GM19328 (cell line): Measurements from ENCODE around the gene PCIF1.
A peak's percentile ranks its signal among the peaks of the same experiment; 100 is the strongest.
"Not testable (repeated sequence)": the region's sequence is repeated elsewhere in the genome, so short reads cannot be mapped to it uniquely, and the experiment has no call there.

Source experiments
- ATAC-seq: cut with Tn5 transposase; IDR thresholded peaks from one replicate; pipeline ENCODE4 v1.9.1; 2021; ENCODE audit warnings: mild to moderate bottlenecking, moderate library complexity; ENCODE audit not compliant: unreplicated experiment

PCIF1 gene

GRCh38 chr20:45921337-45922189 lies 12.9 kb upstream of the PCIF1 start:
- no peak for ATAC-seq

DNA sequence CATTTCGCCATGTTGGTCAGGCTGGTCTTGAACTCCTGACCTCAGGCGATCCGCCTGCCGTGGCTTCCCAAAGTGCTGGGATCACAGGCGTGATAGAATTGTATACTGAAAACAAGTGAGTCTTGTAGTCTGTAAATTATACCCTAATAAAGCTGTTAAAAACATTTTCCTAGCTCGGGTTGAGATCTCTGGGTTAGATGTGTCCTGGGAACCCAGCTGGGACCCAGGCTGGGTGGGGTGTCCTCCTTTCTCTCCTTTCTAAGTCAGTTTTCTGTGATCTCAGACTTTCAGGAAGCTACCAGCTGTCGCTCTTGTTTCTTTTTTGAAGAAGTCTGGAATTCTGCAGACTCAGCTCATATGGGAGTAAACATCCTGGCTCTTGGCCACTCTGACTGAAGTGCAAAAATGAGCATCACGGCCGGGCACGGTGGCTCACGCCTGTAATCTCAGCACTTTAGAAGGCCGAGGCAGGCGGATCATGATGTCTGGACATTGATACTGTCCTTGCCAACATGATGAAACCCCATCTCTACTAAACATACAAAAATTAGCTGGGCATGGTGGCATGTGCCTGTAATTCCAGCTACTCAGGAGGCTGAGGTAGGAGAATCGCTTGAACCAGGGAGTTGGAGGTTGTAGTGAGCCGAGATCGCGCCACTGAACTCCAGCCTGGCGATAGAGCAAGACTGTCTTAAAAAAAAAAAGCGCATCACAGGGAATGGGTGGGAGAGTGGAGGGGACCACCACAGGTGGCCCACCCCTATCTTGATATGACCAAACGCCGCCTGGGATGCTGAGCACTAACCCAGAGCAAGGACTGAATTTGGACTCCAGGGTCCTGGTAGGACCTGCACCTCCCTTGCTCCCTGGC lies 9.9 kb upstream of the PCIF1 start:
- ATAC-seq: no peak

- no peak for ATAC-seq
Measured at GRCh38 chr20:45925821-45926506, 8.5 kb upstream of the PCIF1 start.

DNA sequence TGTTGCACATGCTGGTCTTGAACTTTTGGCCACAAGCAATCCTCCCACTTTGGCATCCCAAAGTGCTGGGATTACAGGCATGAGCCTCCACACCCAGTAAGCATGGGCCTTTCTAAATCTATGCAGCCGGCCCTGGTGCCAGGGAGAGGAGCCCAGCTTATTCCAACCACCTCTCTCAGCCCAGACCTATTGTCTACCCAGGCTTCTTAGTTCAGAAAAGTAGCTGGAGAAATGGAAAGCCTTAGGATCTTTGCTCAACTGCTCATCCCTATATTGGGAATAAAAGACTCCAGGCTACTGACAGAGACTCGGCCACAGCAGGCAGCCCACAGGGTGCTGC lies 7.8 kb upstream of the PCIF1 start:
- ATAC-seq: no peak

GRCh38 chr20:45927071-45927878 lies 7.2 kb upstream of the PCIF1 start:
- no peak for ATAC-seq

- ATAC-seq: not testable (repeated sequence)
Measured at GRCh38 chr20:45931680-45932079, 2.8 kb upstream of the PCIF1 start.

GRCh38 chr20:45933266-45934045 lies 1.0 kb upstream of the PCIF1 start:
- ATAC-seq: no peak

DNA sequence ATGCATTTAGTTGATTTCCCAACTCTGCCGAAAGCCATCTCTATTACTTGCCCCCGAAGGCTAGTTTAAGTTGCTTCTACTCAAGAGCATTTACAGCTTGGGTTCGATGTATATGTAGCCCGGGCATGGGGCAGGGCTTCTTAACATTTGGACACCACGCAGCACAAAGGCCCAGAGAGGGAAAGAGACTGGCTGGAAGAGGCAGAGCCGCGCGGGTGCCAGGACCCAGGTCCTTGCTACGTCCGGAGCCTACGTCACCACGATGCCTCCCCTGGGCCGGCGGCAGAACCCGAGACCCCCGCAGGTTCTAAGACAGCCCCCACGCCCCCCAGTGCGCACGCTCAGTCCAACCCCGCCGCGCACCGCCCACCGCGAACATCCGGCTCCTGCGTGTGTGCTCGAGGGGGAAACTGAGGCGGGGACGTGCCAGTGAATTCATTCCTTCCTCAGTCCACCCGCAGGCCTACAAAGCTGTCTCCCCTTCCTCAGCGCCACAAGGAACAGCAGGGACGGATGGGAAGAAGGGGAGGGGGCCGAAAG lies 367 bp upstream of the PCIF1 start:
- peak; percentile 8 for ATAC-seq

DNA sequence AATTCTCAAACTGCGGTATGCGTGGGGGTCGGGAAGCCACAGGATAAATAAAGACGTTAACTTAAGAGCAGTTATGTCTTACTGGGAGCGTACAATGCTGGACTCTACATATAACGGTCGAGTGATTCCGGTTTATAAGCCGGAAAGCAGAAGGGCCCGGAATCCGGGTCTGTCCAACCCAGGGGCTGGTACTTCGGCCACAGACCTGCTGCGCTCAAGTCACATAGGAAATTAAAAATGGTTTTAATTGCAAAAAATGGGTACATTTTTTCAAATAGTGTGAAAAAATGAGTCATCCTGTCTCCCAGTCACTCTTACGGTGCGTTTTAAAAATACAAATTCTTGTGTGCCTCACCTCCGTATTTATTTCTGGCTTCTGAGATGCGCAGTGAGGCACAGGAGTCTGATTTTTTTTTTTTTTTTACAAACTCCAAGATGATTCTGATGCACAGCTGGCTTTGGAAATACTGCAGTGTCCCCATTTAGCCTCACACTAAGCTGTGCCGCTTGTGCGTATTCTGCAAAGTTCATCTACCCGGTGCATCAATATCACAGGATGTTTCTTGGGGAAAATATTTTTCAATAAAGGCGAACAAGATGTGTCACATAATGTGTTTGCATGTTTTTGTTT lies 1.0 kb downstream of the PCIF1 start:
- no peak for ATAC-seq

DNA sequence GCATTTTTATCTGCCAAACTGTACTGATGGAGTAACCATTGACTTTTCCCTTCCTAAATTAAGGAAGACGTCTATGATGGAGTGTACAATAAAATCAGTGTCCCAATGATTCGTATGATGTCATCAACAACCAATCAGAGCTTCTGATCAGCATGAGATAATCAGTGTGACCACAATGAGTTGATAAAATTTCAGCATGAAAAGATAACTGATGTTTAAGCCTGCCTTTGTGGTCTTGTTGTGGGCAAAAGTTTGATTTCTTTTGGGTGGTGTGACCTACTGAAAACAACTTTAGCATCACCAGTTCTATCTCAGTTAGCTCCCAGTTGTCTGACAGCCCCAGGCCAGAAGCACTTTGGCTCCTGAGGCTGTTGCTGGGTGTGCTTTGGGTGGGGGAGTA lies 3.3 kb downstream of the PCIF1 start:
- no peak for ATAC-seq

GRCh38 chr20:45938727-45939438 lies 4.4 kb downstream of the PCIF1 start:
- ATAC-seq: no peak

GRCh38 chr20:45940053-45940452 lies 5.6 kb downstream of the PCIF1 start:
- no peak for ATAC-seq

DNA sequence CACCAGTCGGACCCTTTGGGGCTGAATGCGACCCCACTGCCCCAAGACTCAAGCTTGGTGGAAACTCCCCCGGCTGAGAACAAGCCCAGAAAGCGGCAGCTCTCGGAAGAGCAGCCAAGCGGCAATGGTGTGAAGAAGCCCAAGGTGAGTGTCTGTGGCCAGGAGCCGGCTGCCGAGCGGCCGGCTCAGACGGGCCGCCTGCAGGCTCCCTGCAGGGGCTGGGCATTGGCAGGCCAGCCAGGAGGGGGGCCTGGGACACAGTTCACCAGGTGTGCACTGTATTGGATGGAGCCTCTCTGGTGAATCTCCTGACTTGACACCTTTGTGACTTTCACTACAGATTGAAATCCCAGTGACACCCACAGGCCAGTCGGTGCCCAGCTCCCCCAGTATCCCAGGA lies 6.0 kb downstream of the PCIF1 start:
- ATAC-seq: no peak

GRCh38 chr20:45943613-45944012 lies 9.1 kb downstream of the PCIF1 start:
- no peak for ATAC-seq

- no peak for ATAC-seq
Measured at GRCh38 chr20:45944151-45944964, 9.9 kb downstream of the PCIF1 start.

DNA sequence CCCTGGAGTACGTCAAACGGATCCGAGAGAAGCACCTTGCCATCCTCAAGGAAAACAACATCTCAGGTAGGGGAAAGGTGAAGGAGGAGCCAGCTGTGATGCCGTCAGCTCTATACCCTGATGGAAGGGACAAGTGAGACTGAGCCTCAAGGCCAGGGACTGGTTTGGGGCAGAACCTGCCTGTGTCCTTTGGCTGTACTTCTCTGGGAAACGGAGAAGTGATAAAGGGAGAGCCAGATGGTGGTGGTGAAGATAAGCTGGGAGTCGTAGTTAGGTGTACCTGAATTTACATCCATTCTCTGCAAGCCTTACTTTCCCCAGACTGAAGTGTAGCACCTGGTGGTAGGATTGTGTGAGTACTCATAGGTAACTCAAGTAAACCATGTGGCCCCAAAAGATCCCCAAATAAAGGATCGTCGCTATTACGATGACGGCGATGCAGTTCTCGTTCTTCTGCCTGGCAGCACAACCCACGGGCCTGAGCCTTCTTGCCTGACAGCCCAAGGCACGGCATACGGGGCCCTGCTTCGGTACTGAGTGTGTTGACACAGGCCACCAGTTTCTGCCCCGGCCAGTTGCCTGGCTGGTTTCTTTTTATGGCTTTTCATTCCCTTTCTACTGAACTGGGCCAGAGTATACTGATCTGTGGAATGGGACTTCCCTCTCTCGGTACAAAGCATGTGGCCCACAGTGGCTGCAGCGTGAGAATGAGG lies 10.6 kb downstream of the PCIF1 start:
- ATAC-seq: no peak

DNA sequence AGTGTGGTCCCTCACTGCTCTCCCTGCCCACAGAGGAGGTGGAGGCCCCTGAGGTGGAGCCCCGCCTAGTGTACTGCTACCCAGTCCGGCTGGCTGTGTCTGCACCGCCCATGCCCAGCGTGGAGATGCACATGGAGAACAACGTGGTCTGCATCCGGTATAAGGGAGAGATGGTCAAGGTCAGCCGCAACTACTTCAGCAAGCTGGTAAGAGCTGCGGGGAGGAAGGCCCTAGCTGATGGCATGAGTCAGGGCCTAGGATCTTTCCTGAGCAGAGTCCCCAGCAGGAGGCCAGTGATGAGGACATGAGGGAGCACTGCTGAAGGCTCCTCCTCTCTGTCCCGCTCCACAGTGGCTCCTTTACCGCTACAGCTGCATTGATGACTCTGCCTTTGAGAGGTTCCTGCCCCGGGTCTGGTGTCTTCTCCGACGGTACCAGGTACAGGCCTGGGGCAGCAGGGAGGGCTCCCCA lies 11.2 kb downstream of the PCIF1 start:
- ATAC-seq: no peak
